Osteoblast (primary cell): ENCODE data around the gene FHIT. TPM values are rescaled to one million over a fixed set of nuclear protein-coding genes. Genes with fewer than 3 reads are reported as not detected.

Source experiments
- DNase-seq: peaks from one replicate; pipeline ENCODE4 v3.0.0; 2011; ENCODE audit warnings: low spot score, mixed read lengths; ENCODE audit not compliant: insufficient read length; ENCODE audit errors: missing footprints
- H2AFZ ChIP-seq: 2 replicates; pipeline ENCODE4 v1.6.0; 2011; ENCODE audit warnings: mild to moderate bottlenecking, low read length
- H3K27ac ChIP-seq: 2 replicates; pipeline ENCODE4 v1.5.1; 2011; ENCODE audit warnings: mild to moderate bottlenecking, low read depth, low read length, moderate library complexity
- H3K27me3 ChIP-seq: 2 replicates; pipeline ENCODE4 v1.6.0; 2012; ENCODE audit warnings: mild to moderate bottlenecking, control low read depth, inconsistent platforms, low read length, moderate library complexity; ENCODE audit not compliant: insufficient read depth
- H3K36me3 ChIP-seq: 2 replicates; pipeline ENCODE4 v1.5.1; 2011; ENCODE audit warnings: mild to moderate bottlenecking, low read length, control low read depth, moderate library complexity; ENCODE audit not compliant: insufficient read depth
- H3K4me1 ChIP-seq: 2 replicates; pipeline ENCODE4 v1.5.1; 2011; ENCODE audit warnings: mild to moderate bottlenecking, low read length, control low read depth, moderate library complexity; ENCODE audit not compliant: insufficient read depth
- H3K4me2 ChIP-seq: 2 replicates; pipeline ENCODE4 v1.6.0; 2011; ENCODE audit warnings: mild to moderate bottlenecking, low read length; ENCODE audit not compliant: insufficient read depth
- H3K4me3 ChIP-seq: fragments of 200-600 bp; sonication (generic); 3 replicates; pipeline ENCODE4 v1.5.1; 2012; ENCODE audit warnings: mild to moderate bottlenecking, low read length, inconsistent platforms; ENCODE audit not compliant: insufficient read depth
- H3K79me2 ChIP-seq: 2 replicates; pipeline ENCODE4 v1.6.0; 2012; ENCODE audit warnings: mild to moderate bottlenecking, low read length, control low read depth, inconsistent platforms; ENCODE audit not compliant: insufficient read depth
- H3K9me3 ChIP-seq: 2 replicates; pipeline ENCODE4 v1.5.1; 2011; ENCODE audit warnings: low read depth, low read length, control low read depth
- H4K20me1 ChIP-seq: 2 replicates; pipeline ENCODE4 v1.6.0; 2012; ENCODE audit warnings: mild to moderate bottlenecking, low read length, control low read depth; ENCODE audit not compliant: insufficient read depth
- CTCF ChIP-seq: IDR thresholded peaks from 2 replicates; pipeline ENCODE4 v1.5.1; 2011; ENCODE audit warnings: mild to moderate bottlenecking, low read depth, low read length, moderate library complexity; ENCODE audit errors: extremely low read depth
- total RNA-seq: library from RNA; depleted of rRNA; stranded (reverse); fragments of >200 nt; gene quantifications from 2 replicates; pipeline ENCODE4 v1.2.3, GENCODE V29; 2012

The FHIT gene
- total RNA-seq, 1 donor: 3.3 TPM

DNA sequence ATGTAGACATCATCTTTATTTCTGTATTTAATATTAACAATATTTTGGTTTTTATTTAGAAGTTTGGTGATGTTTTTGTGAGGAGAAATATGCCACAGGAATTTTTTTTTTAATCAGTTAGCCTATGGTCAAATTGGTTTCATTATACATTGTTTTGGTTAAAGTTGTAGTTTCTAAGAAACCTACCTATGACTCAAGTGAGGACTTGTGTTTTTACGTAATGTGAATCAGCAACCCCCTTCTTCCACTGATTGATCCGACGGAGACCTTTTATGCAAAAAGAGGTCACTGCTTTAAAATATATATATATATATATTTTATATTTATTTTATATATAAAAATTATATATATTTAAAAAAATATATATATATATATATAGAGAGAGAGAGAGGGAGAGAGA lies 698.1 kb downstream of the FHIT start:
- H3K4me2 ChIP-seq: no peak overlapping the region
- no peak overlapping the region for H3K4me3 ChIP-seq
- no peak overlapping the region for H3K27ac ChIP-seq
- DNase-seq: no peak
- H3K36me3 ChIP-seq: no peaks in the 10 kb centered on the region
- TF ChIP-seq CTCF: no peak
- no peaks in the 10 kb centered on the region for H3K79me2 ChIP-seq
- no peaks in the 10 kb centered on the region for H3K9me3 ChIP-seq
- H2AFZ ChIP-seq: no peak overlapping the region
- H3K4me1 ChIP-seq: no peaks in the 10 kb centered on the region
- no peaks in the 10 kb centered on the region for H3K27me3 ChIP-seq
- no peaks in the 10 kb centered on the region for H4K20me1 ChIP-seq

- Histone ChIP-seq H3K27ac (no peak overlapping the region), H3K9me3 (no peaks in the 10 kb centered on the region), H3K36me3 (no peaks in the 10 kb centered on the region), H3K4me2 (no peak overlapping the region), H3K79me2 (no peaks in the 10 kb centered on the region), H3K27me3 (no peaks in the 10 kb centered on the region), H2AFZ (no peak overlapping the region), H4K20me1 (no peaks in the 10 kb centered on the region), H3K4me3 (no peak overlapping the region), H3K4me1 (no peaks in the 10 kb centered on the region)
- peak; percentile 70 for DNase-seq
- TF ChIP-seq CTCF: no peak
Measured at GRCh38 chr3:60552581-60552980, 698.7 kb downstream of the FHIT start.

- no peaks in the 10 kb centered on the region for H3K36me3 ChIP-seq
- H4K20me1 ChIP-seq: no peaks in the 10 kb centered on the region
- H3K79me2 ChIP-seq: no peaks in the 10 kb centered on the region
- no peaks in the 10 kb centered on the region for H3K9me3 ChIP-seq
- H3K4me2 ChIP-seq: no peak overlapping the region
- H3K4me1 ChIP-seq: no peaks in the 10 kb centered on the region
- H3K27ac ChIP-seq: no peak overlapping the region
- H3K27me3 ChIP-seq: no peaks in the 10 kb centered on the region
- H2AFZ ChIP-seq: no peak overlapping the region
- no peak for DNase-seq
- no peak overlapping the region for H3K4me3 ChIP-seq
- TF ChIP-seq CTCF: no peak
Measured at GRCh38 chr3:60551455-60552209, 699.6 kb downstream of the FHIT start.

- Histone ChIP-seq H3K27ac (no peak overlapping the region), H3K9me3 (no peaks in the 10 kb centered on the region)
Measured at GRCh38 chr3:60549863-60550262, 701.4 kb downstream of the FHIT start.

More at GRCh38 chr3:60549863-60550262, 701.4 kb downstream of the FHIT start:
- Histone ChIP-seq H2AFZ (no peak overlapping the region), H3K4me3 (no peak overlapping the region), H3K27me3 (no peaks in the 10 kb centered on the region), H4K20me1 (no peaks in the 10 kb centered on the region), H3K79me2 (no peaks in the 10 kb centered on the region), H3K36me3 (no peaks in the 10 kb centered on the region), H3K4me1 (no peaks in the 10 kb centered on the region), H3K4me2 (no peak overlapping the region)
- TF ChIP-seq CTCF: no peak
- no peak for DNase-seq
